ENCODE measurements around the gene KIF3A. TPM values are rescaled to one million over a fixed set of nuclear protein-coding genes. Genes with fewer than 3 reads are reported as not detected.

The KIF3A gene
- 3.7 and 5.9 TPM in 2 replicates for total RNA-seq

GRCh38 chr5:132736853-132737833, at the start of gene KIF3A:
KIF3A (minus strand) TSS chr5:132737546; CDS start chr5:132737419, 127 bp downstream.

GRCh38 chr5:132777209-132778069, 40.1 kb upstream of the KIF3A start, which contains the start of gene SEPTIN8:
SEPTIN8 (minus strand) TSS chr5:132777239; CDS start chr5:132777137, 102 bp downstream.

GRCh38 chr5:132746954-132747615, 9.7 kb upstream of the KIF3A start, which contains the start of gene CCNI2:
CCNI2 (plus strand) TSS chr5:132747426; CDS start chr5:132747496, 70 bp downstream.

GRCh38 chr5:132673939-132674630, 63.3 kb downstream of the KIF3A start, which contains the start of gene IL4:
IL4 (plus strand) TSS chr5:132673989; CDS start chr5:132674051, 62 bp downstream.

GRCh38 chr5:132657676-132658380, 79.5 kb downstream of the KIF3A start, which contains the start of gene IL13:
IL13 (plus strand) TSS chr5:132658173; CDS start chr5:132658187, 14 bp downstream.

Other genes with a start within 250 kb of the KIF3A start
- gene IRF1, start 246.8 kb downstream of the KIF3A start, total RNA-seq: 11.0 and 15.6 TPM in 2 replicates
- gene IL5, start 194.0 kb downstream of the KIF3A start, total RNA-seq: not detected in 2 replicates
- gene RAD50, start 180.6 kb downstream of the KIF3A start, total RNA-seq: 30.5 and 36.0 TPM in 2 replicates
- gene IL13, start 79.4 kb downstream of the KIF3A start, total RNA-seq: under 0.01 TPM in 1 of 2 replicates, not detected in the other
- gene IL4, start 63.6 kb downstream of the KIF3A start, total RNA-seq: not detected in 2 replicates
- gene CCNI2, start 9.9 kb upstream of the KIF3A start, total RNA-seq: not detected in 2 replicates
- gene SEPTIN8, start 39.7 kb upstream of the KIF3A start, total RNA-seq: 23.9 and 33.2 TPM in 2 replicates
- not detected in 2 replicates for gene SOWAHA, start 75.8 kb upstream of the KIF3A start, total RNA-seq
- gene SHROOM1, start 93.1 kb upstream of the KIF3A start, total RNA-seq: 3.3 and 7.8 TPM in 2 replicates
- 0.20 and 0.37 TPM in 2 replicates for gene GDF9, start 128.9 kb upstream of the KIF3A start, total RNA-seq
- 93.2 and 135 TPM in 2 replicates for gene UQCRQ, start 129.1 kb upstream of the KIF3A start, total RNA-seq
- 0.37 and 0.59 TPM in 2 replicates for gene LEAP2, start 136.1 kb upstream of the KIF3A start, total RNA-seq
- 41.9 and 56.3 TPM in 2 replicates for gene AFF4, start 226.1 kb upstream of the KIF3A start, total RNA-seq